Neuronal stem cell (in vitro differentiated cells): ENCODE data around the gene SEPTIN3.

Experiments
- DNase-seq: peaks from one replicate; pipeline ENCODE4 v3.0.0-alpha.2; 2013; ENCODE audit warnings: low spot score
- H2AFZ ChIP-seq: one replicate; pipeline ENCODE4 v1.6.1; 2013; ENCODE audit warnings: mild to moderate bottlenecking, low read length, inconsistent platforms
- H2AK5ac ChIP-seq: 2 replicates; pipeline ENCODE4 v1.6.1; 2013; ENCODE audit warnings: low read depth, mild to moderate bottlenecking, inconsistent platforms, low read length, moderate library complexity, mixed read lengths
- H2BK120ac ChIP-seq: 2 replicates; pipeline ENCODE4 v1.6.1; 2013; ENCODE audit warnings: low read depth, mild to moderate bottlenecking, inconsistent platforms, low read length, moderate library complexity, mixed read lengths
- H2BK12ac ChIP-seq: one replicate; pipeline ENCODE4 v1.6.1; 2013; ENCODE audit warnings: low read length, inconsistent platforms
- H2BK15ac ChIP-seq: 2 replicates; pipeline ENCODE4 v1.6.1; 2013; ENCODE audit warnings: mild to moderate bottlenecking, low read length, inconsistent platforms, mixed read lengths
- H2BK5ac ChIP-seq: one replicate; pipeline ENCODE4 v1.6.1; 2013; ENCODE audit warnings: inconsistent platforms, mild to moderate bottlenecking, low read length, moderate library complexity
- H3K14ac ChIP-seq: one replicate; pipeline ENCODE4 v1.6.1; 2013; ENCODE audit warnings: low read length, inconsistent platforms
- H3K18ac ChIP-seq: 2 replicates; pipeline ENCODE4 v1.6.1; 2013; ENCODE audit warnings: low read length, inconsistent platforms
- H3K23ac ChIP-seq: 2 replicates; pipeline ENCODE4 v1.6.1; 2013; ENCODE audit warnings: low read depth, mild to moderate bottlenecking, mixed read lengths, low read length, inconsistent platforms; ENCODE audit not compliant: poor library complexity
- H3K27ac ChIP-seq: replicated peaks from 3 replicates; pipeline ENCODE4 v1.5.1; 2013; ENCODE audit warnings: low read length, inconsistent platforms
- H3K27me3 ChIP-seq, 3 experiments: 2 replicates each; pipeline ENCODE4 v1.6.1; 2013; ENCODE audit warnings: low read length in 3 of 3, mild to moderate bottlenecking in 2 of 3, inconsistent platforms in 1 of 3, low read depth in 1 of 3, mixed read lengths in 1 of 3, moderate library complexity in 1 of 3; ENCODE audit not compliant: control insufficient read depth in 3 of 3, insufficient read depth in 3 of 3
- H3K36me3 ChIP-seq, 2 donors: replicated peaks in 1 of 2; 2 replicates each; pipeline ENCODE4 v1.6.1; 2013; ENCODE audit warnings: low read length in 2 of 2; ENCODE audit not compliant: control insufficient read depth in 2 of 2, insufficient read depth in 2 of 2
- H3K4ac ChIP-seq: 2 replicates; pipeline ENCODE4 v1.6.1; 2013; ENCODE audit warnings: inconsistent platforms, mild to moderate bottlenecking, low read length, moderate library complexity
- H3K4me1 ChIP-seq, 2 donors: 1 replicate in 1 of 2; 2 replicates in 1 of 2; pipeline ENCODE4 v1.6.1; 2013; ENCODE audit warnings: low read length in 2 of 2, low read depth in 1 of 2; ENCODE audit not compliant: control insufficient read depth in 2 of 2, insufficient read depth in 1 of 2
- H3K4me2 ChIP-seq: one replicate; pipeline ENCODE4 v1.6.1; 2013; ENCODE audit warnings: mild to moderate bottlenecking, low read length, inconsistent platforms; ENCODE audit not compliant: insufficient read depth, poor library complexity, severe bottlenecking
- H3K4me3 ChIP-seq, 2 donors: 2 replicates each; pipeline ENCODE4 v1.5.1; 2013; ENCODE audit warnings: low read length in 2 of 2, mild to moderate bottlenecking in 2 of 2, inconsistent platforms in 1 of 2, moderate library complexity in 1 of 2
- H3K79me1 ChIP-seq: one replicate; pipeline ENCODE4 v1.6.1; 2013; ENCODE audit warnings: low read depth, mild to moderate bottlenecking, inconsistent platforms, low read length, moderate library complexity
- H3K9ac ChIP-seq: one replicate; pipeline ENCODE4 v1.6.1; 2013; ENCODE audit warnings: mild to moderate bottlenecking, low read depth, low read length, inconsistent platforms; ENCODE audit not compliant: poor library complexity
- H3K9me3 ChIP-seq, 2 donors: replicated peaks in 1 of 2; 2 replicates each; pipeline versions ENCODE3 to v1.6.1; 2013; ENCODE audit warnings: low read length in 2 of 2, mild to moderate bottlenecking in 2 of 2, inconsistent platforms in 1 of 2, low read depth in 1 of 2, mixed read lengths in 1 of 2, moderate library complexity in 1 of 2; ENCODE audit not compliant: control insufficient read depth in 2 of 2, insufficient read depth in 1 of 2
- H4K8ac ChIP-seq: one replicate; pipeline ENCODE4 v1.6.1; 2013; ENCODE audit warnings: low read depth, mild to moderate bottlenecking, inconsistent platforms, low read length, moderate library complexity
- H4K91ac ChIP-seq: one replicate; pipeline ENCODE4 v1.6.1; 2013; ENCODE audit warnings: low read length, low read depth, mild to moderate bottlenecking, inconsistent platforms; ENCODE audit not compliant: poor library complexity
- WGBS, 2 donors: extraction: QIAGEN DNeasy Blood & Tissue Kit; methylation state at CpG; one replicate each; pipeline ENCODE4 v1.1.7; 2013; ENCODE audit warnings: missing lambda C conversion rate in 2 of 2, mixed read lengths in 1 of 2; ENCODE audit not compliant: insufficient read length in 2 of 2, insufficient replicate concordance in 1 of 2; ENCODE audit errors: extremely low coverage in 2 of 2; 5-methylcytosine and 5-hydroxymethylcytosine counted together

The SEPTIN3 gene

DNA sequence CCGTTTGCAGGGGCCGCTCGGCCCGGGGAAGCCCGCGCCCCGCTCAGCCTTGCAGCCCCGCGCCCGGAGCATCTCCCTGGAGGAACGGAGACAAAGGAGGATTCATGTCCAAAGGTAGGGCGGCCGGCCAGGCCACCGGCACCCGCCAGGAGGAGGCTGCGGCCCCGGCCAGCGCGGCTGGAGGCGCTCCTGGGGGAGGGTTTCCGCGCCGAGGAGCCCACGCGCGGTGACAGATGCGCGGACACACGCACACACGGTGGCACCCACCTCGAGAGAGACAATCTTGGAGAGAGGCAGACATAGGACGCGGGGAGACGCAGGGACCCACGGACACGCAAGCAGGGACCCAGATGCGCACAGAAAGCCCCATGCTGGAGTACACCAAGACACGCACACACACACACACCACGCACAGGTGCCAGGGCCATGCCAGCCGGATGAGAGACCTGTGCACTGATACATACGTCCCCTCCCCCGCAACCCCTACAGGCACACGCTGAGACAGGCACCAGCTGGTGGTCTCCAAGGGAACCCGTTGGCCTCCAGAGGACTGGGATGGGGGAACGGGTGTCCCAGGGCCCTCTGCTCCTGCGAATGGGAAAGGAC, 7.8 kb downstream of the SEPTIN3 start:
- H2BK5ac ChIP-seq, result no peak overlapping the region

GRCh38 chr22:41978732-41979131, 9.5 kb downstream of the SEPTIN3 start:
- Histone ChIP-seq H2BK15ac (no peak overlapping the region), H2BK12ac (no peak overlapping the region), H2AK5ac (no peak overlapping the region), H4K91ac (no peak overlapping the region), H3K9me3 (no peaks in the 10 kb centered on the region), H3K18ac (no peak overlapping the region), H3K23ac (no peak overlapping the region), H3K27ac (no peak overlapping the region), H3K4ac (no peak overlapping the region), H3K36me3 (peaks cover 0 to 22% of the 10 kb centered on the region in 2 donors), H3K4me1 (peaks cover 10 to 12% of the 10 kb centered on the region in 2 donors), H3K79me1 (no peaks in the 10 kb centered on the region), H2AFZ (no peak overlapping the region), H3K4me2 (no peak overlapping the region), H3K14ac (no peak overlapping the region), H3K27me3 (peaks cover 0 to 18% (median 11%) of the 10 kb centered on the region in 3 experiments), H2BK5ac (no peak overlapping the region), H3K4me3 (no peak overlapping the region), H3K9ac (no peak overlapping the region), H2BK120ac (no peak overlapping the region), H4K8ac (no peak overlapping the region)
- WGBS, 2 donors, result no CpG with 5 or more reads among the region's 1 CpG
- DNase-seq, result no peak

More for the DNA sequence above, 7.8 kb downstream of the SEPTIN3 start:
- Histone ChIP-seq H3K4me3 (peak overlapping the region; percentile 85 to 95), H3K23ac (peak overlapping the region; percentile 90), H4K91ac (peak overlapping the region; percentile 60), H3K14ac (peak overlapping the region; percentile 84), H3K4me2 (peak overlapping the region; percentile 93), H3K79me1 (no peaks in the 10 kb centered on the region), H3K9me3 (no peaks in the 10 kb centered on the region), H3K27ac (no peak overlapping the region), H2AFZ (peak overlapping the region; percentile 92), H3K27me3 (peaks cover 0 to 18% (median 11%) of the 10 kb centered on the region in 3 experiments), H3K9ac (peak overlapping the region; percentile 95), H2AK5ac (peak overlapping the region; percentile 54), H2BK12ac (peak overlapping the region; percentile 24), H2BK15ac (peak overlapping the region; percentile 64), H3K36me3 (peaks cover 0 to 12% of the 10 kb centered on the region in 2 donors), H3K4me1 (peaks cover 10 to 12% of the 10 kb centered on the region in 2 donors), H3K18ac (peak overlapping the region; percentile 97), H2BK120ac (no peak overlapping the region), H3K4ac (no peak overlapping the region), H4K8ac (no peak overlapping the region)
- DNase-seq, result no peak
- WGBS, 2 donors, result no CpG with 5 or more reads among the region's 46 CpGs

DNA sequence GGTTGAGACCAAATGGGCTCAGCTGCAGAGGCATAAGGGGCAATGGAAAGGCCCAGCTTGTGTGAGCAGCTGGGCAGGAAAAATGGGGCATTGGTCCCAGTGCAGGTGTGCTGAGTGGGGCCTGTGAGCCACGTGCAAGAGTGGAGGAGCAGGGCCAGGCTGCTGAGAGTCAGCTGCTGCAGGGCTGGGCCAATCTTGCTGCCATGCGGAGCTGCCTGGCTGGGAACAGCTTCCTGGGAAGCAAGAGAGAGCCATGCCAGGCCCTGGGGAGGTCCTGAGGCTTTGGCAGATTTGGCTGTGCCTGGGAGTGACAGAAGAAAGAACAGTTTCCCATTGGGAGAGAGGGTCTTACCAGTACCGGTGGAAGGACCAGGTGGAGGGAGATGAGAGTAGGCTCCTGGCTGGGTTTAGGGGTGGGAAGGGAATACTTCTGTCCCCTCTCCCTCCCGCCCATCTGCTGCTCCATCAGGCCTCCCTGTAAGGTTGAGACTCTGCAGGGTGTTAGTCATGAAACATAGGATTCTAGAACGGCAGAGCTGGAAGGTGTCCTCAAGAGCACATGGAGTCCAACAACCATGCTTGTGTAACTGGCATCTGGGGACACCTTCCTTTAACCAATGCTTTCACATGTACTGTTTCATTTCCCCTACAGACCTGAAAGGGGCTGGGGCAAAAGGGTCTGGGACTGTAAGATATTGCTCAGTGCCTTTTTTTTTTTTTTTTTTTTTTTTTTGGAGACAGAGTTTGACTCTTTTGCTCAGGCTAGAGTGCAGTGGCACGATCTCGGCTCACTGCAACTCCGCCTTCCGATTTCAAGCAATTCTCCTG, 10.4 kb downstream of the SEPTIN3 start:
- Histone ChIP-seq H3K18ac (no peak overlapping the region), H3K14ac (no peak overlapping the region), H3K23ac (no peak overlapping the region), H4K91ac (no peak overlapping the region), H3K27ac (no peak overlapping the region), H3K4me2 (no peak overlapping the region), H3K27me3 (peaks cover 0 to 18% (median 11%) of the 10 kb centered on the region in 3 experiments), H2BK120ac (no peak overlapping the region), H3K4me3 (no peak overlapping the region), H4K8ac (no peak overlapping the region), H3K36me3 (peaks cover 0 to 28% of the 10 kb centered on the region in 2 donors), H2BK15ac (no peak overlapping the region), H2BK5ac (peak overlapping the region; percentile 57), H3K9me3 (no peaks in the 10 kb centered on the region), H3K4ac (no peak overlapping the region), H3K79me1 (no peaks in the 10 kb centered on the region), H2AFZ (no peak overlapping the region), H2AK5ac (no peak overlapping the region), H2BK12ac (no peak overlapping the region), H3K4me1 (peaks cover 10 to 14% of the 10 kb centered on the region in 2 donors), H3K9ac (no peak overlapping the region)
- no CpG with 5 or more reads among the region's 9 CpGs for WGBS, 2 donors
- no peak for DNase-seq

- Histone ChIP-seq H3K4me3 (no peak overlapping the region), H4K91ac (no peak overlapping the region), H3K14ac (no peak overlapping the region), H4K8ac (no peak overlapping the region), H2BK12ac (no peak overlapping the region), H3K27me3 (no peaks in the 10 kb centered on the region), H2BK5ac (no peak overlapping the region), H3K4me1 (peaks cover 0 to 5% of the 10 kb centered on the region in 2 donors), H2AK5ac (no peak overlapping the region), H3K9ac (no peak overlapping the region), H3K18ac (no peak overlapping the region), H3K27ac (no peak overlapping the region), H2AFZ (no peak overlapping the region), H3K4me2 (no peak overlapping the region), H3K23ac (no peak overlapping the region), H3K9me3 (no peaks in the 10 kb centered on the region), H2BK120ac (no peak overlapping the region), H3K36me3 (peaks cover 4 to 52% of the 10 kb centered on the region in 2 donors), H3K4ac (no peak overlapping the region), H3K79me1 (no peaks in the 10 kb centered on the region), H2BK15ac (no peak overlapping the region)
- DNase-seq, result no peak
- WGBS, 2 donors, result no CpG with 5 or more reads among the region's 5 CpGs
These were observed 13.6 kb downstream of the SEPTIN3 start for GRCh38 chr22:41982865-41983264.
